Mesothelial cell of epicardium (in vitro differentiated cells): ENCODE results near the gene NPFFR1. TPM values are rescaled to one million over a fixed set of nuclear protein-coding genes. Genes with fewer than 3 reads are reported as not detected.

Source experiments
- DNase-seq, 2 experiments: peaks; one replicate each; pipeline ENCODE4 v3.0.0; 2021; ENCODE audit warnings: low spot score in 2 of 2; ENCODE audit not compliant: unreplicated experiment in 2 of 2
- H3K27ac Mint-ChIP-seq: 2 replicates; pipeline ENCODE4 v1.8.0; 2021; ENCODE audit warnings: mixed read lengths
- H3K27me3 Mint-ChIP-seq: 2 replicates; pipeline ENCODE4 v1.8.0; 2021; ENCODE audit warnings: low read depth, mixed read lengths
- H3K36me3 Mint-ChIP-seq: 2 replicates; pipeline ENCODE4 v1.8.0; 2021; ENCODE audit warnings: mixed read lengths
- H3K4me1 Mint-ChIP-seq: 2 replicates; pipeline ENCODE4 v1.8.0; 2021; ENCODE audit warnings: mixed read lengths
- H3K4me3 Mint-ChIP-seq: 2 replicates; pipeline ENCODE4 v1.8.0; 2021; ENCODE audit warnings: mild to moderate bottlenecking, moderate library complexity, mixed read lengths
- H3K9me3 Mint-ChIP-seq: 2 replicates; pipeline ENCODE4 v1.8.0; 2021; ENCODE audit warnings: mixed read lengths
- CTCF ChIP-seq: fragments of 200-600 bp; sonication (generic); IDR thresholded peaks from one replicate; pipeline ENCODE4 v1.5.0; 2021; ENCODE audit warnings: antibody characterized with exemption; ENCODE audit not compliant: unreplicated experiment
- total RNA-seq: library from RNA; stranded (reverse); gene quantifications from 3 replicates; pipeline ENCODE4 v1.2.1, GENCODE V29; 2021

Gene NPFFR1
- total RNA-seq, 1 donor from 2014 or later: 0.13 TPM

- TF ChIP-seq CTCF: no peak
Observed at GRCh38 chr10:70306181-70306705, 22.4 kb upstream of the NPFFR1 start.

GRCh38 chr10:70303730-70304129, 19.9 kb upstream of the NPFFR1 start:
- Mint-ChIP-seq H3K9me3 (no peaks in the 10 kb centered on the region), H3K4me3 (no peak overlapping the region), H3K36me3 (no peaks in the 10 kb centered on the region), H3K27me3 (no peaks in the 10 kb centered on the region), H3K27ac (no peak overlapping the region), H3K4me1 (no peaks in the 10 kb centered on the region)
- DNase-seq: no peak
- no peak for TF ChIP-seq CTCF

More at GRCh38 chr10:70306181-70306705, 22.4 kb upstream of the NPFFR1 start:
- H3K4me3 Mint-ChIP-seq: no peak overlapping the region
- no peak overlapping the region for H3K27ac Mint-ChIP-seq
- no peaks in the 10 kb centered on the region for H3K4me1 Mint-ChIP-seq
- DNase-seq: no peak
- H3K27me3 Mint-ChIP-seq: no peaks in the 10 kb centered on the region
- no peaks in the 10 kb centered on the region for H3K36me3 Mint-ChIP-seq
- H3K9me3 Mint-ChIP-seq: no peaks in the 10 kb centered on the region

- no peaks in the 10 kb centered on the region for H3K9me3 Mint-ChIP-seq
- H3K36me3 Mint-ChIP-seq: no peaks in the 10 kb centered on the region
- no peak overlapping the region for H3K27ac Mint-ChIP-seq
- no peaks in the 10 kb centered on the region for H3K27me3 Mint-ChIP-seq
- H3K4me1 Mint-ChIP-seq: no peaks in the 10 kb centered on the region
- DNase-seq: no peak
- TF ChIP-seq CTCF: no peak
- no peak overlapping the region for H3K4me3 Mint-ChIP-seq
Observed at GRCh38 chr10:70302292-70302691, 18.5 kb upstream of the NPFFR1 start.

GRCh38 chr10:70300908-70301597, 17.2 kb upstream of the NPFFR1 start:
- Mint-ChIP-seq H3K4me3 (no peak overlapping the region), H3K4me1 (no peaks in the 10 kb centered on the region), H3K36me3 (no peaks in the 10 kb centered on the region), H3K27me3 (no peaks in the 10 kb centered on the region), H3K9me3 (no peaks in the 10 kb centered on the region), H3K27ac (no peak overlapping the region)
- no peak for TF ChIP-seq CTCF
- DNase-seq: no peak

- TF ChIP-seq CTCF: no peak
- Mint-ChIP-seq H3K4me1 (peaks cover 3% of the 10 kb centered on the region), H3K27me3 (no peaks in the 10 kb centered on the region), H3K9me3 (no peaks in the 10 kb centered on the region), H3K27ac (no peak overlapping the region), H3K36me3 (no peaks in the 10 kb centered on the region), H3K4me3 (no peak overlapping the region)
- DNase-seq: no peak
Observed at GRCh38 chr10:70300461-70300860, 16.7 kb upstream of the NPFFR1 start.
